ENCODE results near the gene INMT. TPM values are rescaled to one million over a fixed set of nuclear protein-coding genes. Genes with fewer than 3 reads are reported as not detected.

The INMT gene
- total and polyA plus RNA-seq, 2 of the 8 experiments (the other 6 are each of a cell fraction or from before 2014, with no cell fraction given) = 0.60 to 0.94 TPM

DNA sequence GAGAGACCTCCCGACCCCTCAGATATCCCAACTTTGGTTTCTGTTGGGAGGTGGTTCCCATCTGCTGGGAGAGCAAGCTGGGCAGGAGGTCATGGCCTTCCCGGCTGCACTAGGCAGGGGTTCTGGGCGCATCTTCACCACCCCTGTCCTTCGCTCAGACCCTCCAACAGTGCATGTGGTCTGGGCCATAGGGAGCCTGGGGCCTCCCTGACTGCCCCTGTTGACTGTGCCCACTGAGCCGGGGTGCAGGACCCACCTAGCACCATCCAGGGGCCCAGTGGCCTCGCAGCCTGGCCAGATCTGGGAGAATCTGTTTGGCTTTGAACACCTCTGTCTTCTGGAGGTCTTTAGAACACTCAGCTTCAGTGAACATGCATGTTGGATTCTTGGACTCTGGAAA is 18.7 kb upstream of the INMT start:
- H2AK5ac ChIP-seq (ENCODE audit: low read depth, low read length) = no peak overlapping the region
- POLR2A ChIA-PET (ENCODE audit: partially characterized antibody) = no interaction called here
- H3K56ac ChIP-seq (replicated peaks; ENCODE audit: insufficient read length, low read depth, low read length) = no peak overlapping the region
- H3K9ac ChIP-seq (replicated peaks in 1 of 4; ENCODE audit: extremely low read depth in 1 of 4, low read depth in 3 of 4, low read length in 3 of 4) = no peak overlapping the region
- no peaks in the 10 kb centered on the region for H4K20me1 ChIP-seq (replicated peaks in 1 of 2; ENCODE audit: control insufficient read depth in 1 of 2, insufficient read depth in 2 of 2, low read length in 2 of 2)
- no peak overlapping the region for H3K4me3 ChIP-seq (ENCODE audit: extremely low read depth in 1 of 4, insufficient read depth in 2 of 4, low read depth in 3 of 4, low read length in 4 of 4)
- no peak overlapping the region for H2BK12ac ChIP-seq (ENCODE audit: low read depth, low read length)
- peak overlapping the region; percentile 53; the same call in 1 of the 2 replicates for H4K8ac ChIP-seq (ENCODE audit: extremely low read depth, insufficient read depth, low read length)
- no peak overlapping the region for H2BK120ac ChIP-seq (replicated peaks; ENCODE audit: low read depth, low read length)
- no peak overlapping the region for H3K4ac ChIP-seq (replicated peaks; ENCODE audit: insufficient read length, low read depth, low read length)
- no peak for DNase-seq (ENCODE audit: low read depth in 1 of 2, low spot score in 2 of 2)
- H4K5ac ChIP-seq (ENCODE audit: insufficient read length, low read depth, low read length) = no peak overlapping the region
- no peak overlapping the region for H4K91ac ChIP-seq (replicated peaks; ENCODE audit: insufficient read length, low read length)
- CTCF ChIA-PET (ENCODE audit: partially characterized antibody) = interaction anchor here (1.0 to 1.4 kb wide), 3 partner anchors 10 to 17 kb away, joined by 3 to 4 read pairs (median 3); no protein-coding TSS in a partner anchor
- H3K14ac ChIP-seq (ENCODE audit: insufficient read length) = no peak overlapping the region
- H3K4me1 ChIP-seq (replicated peaks in 1 of 4; ENCODE audit: control insufficient read depth in 3 of 4, insufficient read depth in 4 of 4, low read length in 3 of 4) = peaks cover 0 to 9% (median 1%) of the 10 kb centered on the region in 4 experiments; a peak in 2 of 7 replicates
- FAIRE-seq = no peak
- H2AFZ ChIP-seq (ENCODE audit: low read length) = no peak overlapping the region
- no peak overlapping the region for H2BK20ac ChIP-seq (ENCODE audit: low read length)
- no peak overlapping the region for H2BK15ac ChIP-seq (ENCODE audit: low read length)
- no peaks in the 10 kb centered on the region for H3K27me3 ChIP-seq (replicated peaks in 1 of 4; ENCODE audit: control insufficient read depth in 3 of 4, extremely low read depth in 1 of 4, insufficient read depth in 3 of 4, low read length in 3 of 4)
- H3K9me3 ChIP-seq (ENCODE audit: insufficient read depth in 2 of 2, low read depth in 1 of 2, low read length in 1 of 2) = no peaks in the 10 kb centered on the region
- no peak overlapping the region for H2BK5ac ChIP-seq (ENCODE audit: low read depth, low read length)
- H3K23me2 ChIP-seq (ENCODE audit: low read depth, low read length) = no peaks in the 10 kb centered on the region
- no peaks in the 10 kb centered on the region for H3K36me3 ChIP-seq (ENCODE audit: control insufficient read depth in 2 of 4, insufficient read depth in 4 of 4, low read length in 3 of 4)
- H3K18ac ChIP-seq (ENCODE audit: extremely low read depth, low read length) = no peak overlapping the region
- H3K4me2 ChIP-seq (ENCODE audit: insufficient read depth in 1 of 2, low read depth in 2 of 2, low read length in 2 of 2) = no peak overlapping the region
- H3K79me2 ChIP-seq (ENCODE audit: control insufficient read depth in 1 of 2, insufficient read depth in 2 of 2, low read length in 2 of 2) = no peaks in the 10 kb centered on the region
- H3K79me1 ChIP-seq (ENCODE audit: low read depth, low read length) = no peaks in the 10 kb centered on the region
- 94% methylated on average over 6 of the region's 6 CpGs; no CpG with 5 or more reads in 1 of the 2 experiments for WGBS, 2 experiments (ENCODE audit: extremely low coverage in 1 of 2, insufficient coverage in 1 of 2, insufficient read length in 1 of 2, insufficient replicate concordance in 2 of 2, low coverage in 1 of 2, low lambda C conversion rate in 2 of 2, missing lambda C conversion rate in 1 of 2)
- no peak overlapping the region for H3K23ac ChIP-seq (ENCODE audit: insufficient read length)
- H3K27ac ChIP-seq (ENCODE audit: low read depth, low read length) = no peak overlapping the region
- TF ChIP-seq KDM4A (IDR thresholded peaks at IDR 0.05; ENCODE audit: low read depth, low read length, severe bottlenecking) (no peak), CHD2 (IDR thresholded peaks at IDR 0.05; ENCODE audit: low read length) (no peak), EP300 (IDR thresholded peaks at IDR 0.05; ENCODE audit: borderline replicate concordance in 1 of 2, low read depth in 2 of 2, low read length in 2 of 2) (no peak), EGR1 (IDR thresholded peaks at IDR 0.05; ENCODE audit: borderline replicate concordance, low read depth, low read length) (no peak), POLR2A (IDR thresholded peaks at IDR 0.05; ENCODE audit: control extremely low read depth in 1 of 2, low read depth in 2 of 2, low read length in 2 of 2) (no peak), CTBP2 (IDR thresholded peaks at IDR 0.05; ENCODE audit: borderline replicate concordance, insufficient read depth, insufficient read length, low read length) (no peak), POLR2AphosphoS5 (IDR thresholded peaks at IDR 0.05; ENCODE audit: low read depth, low read length) (no peak), TCF12 (IDR thresholded peaks at IDR 0.05; ENCODE audit: low read depth, low read length) (no peak), SUZ12 (IDR thresholded peaks at IDR 0.05; ENCODE audit: low read length) (no peak), GTF2F1 (IDR thresholded peaks at IDR 0.05; ENCODE audit: borderline replicate concordance, low read depth, low read length) (no peak), BACH1 (IDR thresholded peaks at IDR 0.05; ENCODE audit: low read length) (no peak)
- TF ChIP-seq, protein P1, sequence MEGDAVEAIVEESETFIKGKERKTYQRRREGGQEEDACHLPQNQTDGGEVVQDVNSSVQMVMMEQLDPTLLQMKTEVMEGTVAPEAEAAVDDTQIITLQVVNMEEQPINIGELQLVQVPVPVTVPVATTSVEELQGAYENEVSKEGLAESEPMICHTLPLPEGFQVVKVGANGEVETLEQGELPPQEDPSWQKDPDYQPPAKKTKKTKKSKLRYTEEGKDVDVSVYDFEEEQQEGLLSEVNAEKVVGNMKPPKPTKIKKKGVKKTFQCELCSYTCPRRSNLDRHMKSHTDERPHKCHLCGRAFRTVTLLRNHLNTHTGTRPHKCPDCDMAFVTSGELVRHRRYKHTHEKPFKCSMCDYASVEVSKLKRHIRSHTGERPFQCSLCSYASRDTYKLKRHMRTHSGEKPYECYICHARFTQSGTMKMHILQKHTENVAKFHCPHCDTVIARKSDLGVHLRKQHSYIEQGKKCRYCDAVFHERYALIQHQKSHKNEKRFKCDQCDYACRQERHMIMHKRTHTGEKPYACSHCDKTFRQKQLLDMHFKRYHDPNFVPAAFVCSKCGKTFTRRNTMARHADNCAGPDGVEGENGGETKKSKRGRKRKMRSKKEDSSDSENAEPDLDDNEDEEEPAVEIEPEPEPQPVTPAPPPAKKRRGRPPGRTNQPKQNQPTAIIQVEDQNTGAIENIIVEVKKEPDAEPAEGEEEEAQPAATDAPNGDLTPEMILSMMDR (IDR thresholded peaks at IDR 0.05; ENCODE audit: control extremely low read depth in 1 of 3, insufficient read depth in 1 of 3, low read depth in 1 of 3, low read length in 3 of 3) = no peak
